Fibroblast of lung (primary cell): ENCODE results near the gene NLGN4X.

Experiments used
- EZH2 ChIP-seq: IDR thresholded peaks from 2 replicates; pipeline ENCODE4 v1.5.1; 2012; ENCODE audit warnings: low read length, control low read depth, mild to moderate bottlenecking; ENCODE audit errors: missing control alignments
- TF ChIP-seq, protein P1 (sequence below), 2 donors: IDR thresholded peaks in 1 of 2; conservative IDR thresholded peaks in 1 of 2; 1 replicate in 1 of 2; 2 replicates in 1 of 2; pipeline ENCODE4 v1.5.1; 2011 to 2012; ENCODE audit warnings: low read length in 2 of 2, control low read depth in 1 of 2, inconsistent platforms in 1 of 2, low read depth in 1 of 2, mild to moderate bottlenecking in 1 of 2

DNA sequence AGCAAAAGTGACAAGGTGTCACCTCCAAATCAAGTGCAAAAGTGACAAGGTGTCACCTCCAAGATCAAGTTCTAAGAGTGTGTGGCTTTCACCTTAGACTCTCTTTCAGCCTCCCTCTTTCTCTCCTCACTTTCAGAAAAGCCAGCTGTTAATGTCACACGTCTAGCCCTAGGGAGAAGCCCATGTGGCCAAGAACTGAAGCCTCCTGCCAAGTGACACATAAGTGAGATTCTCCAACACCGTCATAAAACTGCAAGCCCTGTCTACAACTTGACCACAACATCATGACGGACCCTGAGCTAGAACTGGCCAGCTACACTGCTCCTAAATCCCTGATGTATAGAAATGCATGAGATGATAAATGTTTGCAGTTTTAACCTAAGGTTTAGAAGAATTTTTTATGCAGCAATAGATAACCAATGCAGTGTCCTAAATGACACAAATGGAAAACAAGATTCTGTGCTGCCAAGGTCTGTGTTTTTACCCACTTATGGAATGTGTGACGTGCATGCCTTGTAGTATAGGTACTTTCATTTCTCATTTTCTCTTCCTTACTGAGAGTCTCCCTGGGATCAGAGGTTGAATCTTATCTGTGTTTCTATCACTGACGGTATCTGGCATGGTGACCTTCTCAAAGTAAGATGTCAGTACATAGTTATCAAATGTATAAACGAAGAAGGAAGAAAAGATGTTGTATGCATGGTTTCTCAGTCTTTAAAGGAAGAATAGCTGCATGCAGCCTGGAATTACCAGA lies 25.0 kb downstream of the NLGN4X start:
- TF ChIP-seq, protein P1, sequence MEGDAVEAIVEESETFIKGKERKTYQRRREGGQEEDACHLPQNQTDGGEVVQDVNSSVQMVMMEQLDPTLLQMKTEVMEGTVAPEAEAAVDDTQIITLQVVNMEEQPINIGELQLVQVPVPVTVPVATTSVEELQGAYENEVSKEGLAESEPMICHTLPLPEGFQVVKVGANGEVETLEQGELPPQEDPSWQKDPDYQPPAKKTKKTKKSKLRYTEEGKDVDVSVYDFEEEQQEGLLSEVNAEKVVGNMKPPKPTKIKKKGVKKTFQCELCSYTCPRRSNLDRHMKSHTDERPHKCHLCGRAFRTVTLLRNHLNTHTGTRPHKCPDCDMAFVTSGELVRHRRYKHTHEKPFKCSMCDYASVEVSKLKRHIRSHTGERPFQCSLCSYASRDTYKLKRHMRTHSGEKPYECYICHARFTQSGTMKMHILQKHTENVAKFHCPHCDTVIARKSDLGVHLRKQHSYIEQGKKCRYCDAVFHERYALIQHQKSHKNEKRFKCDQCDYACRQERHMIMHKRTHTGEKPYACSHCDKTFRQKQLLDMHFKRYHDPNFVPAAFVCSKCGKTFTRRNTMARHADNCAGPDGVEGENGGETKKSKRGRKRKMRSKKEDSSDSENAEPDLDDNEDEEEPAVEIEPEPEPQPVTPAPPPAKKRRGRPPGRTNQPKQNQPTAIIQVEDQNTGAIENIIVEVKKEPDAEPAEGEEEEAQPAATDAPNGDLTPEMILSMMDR (conservative IDR thresholded peaks at IDR 0.05 in 1 of 2, IDR thresholded peaks at IDR 0.05 in 1 of 2; ENCODE audit: low read depth in 1 of 2, low read length in 2 of 2) = no peak
- no peak for TF ChIP-seq EZH2
